Upper lobe of right lung (tissue), 1 donor: ENCODE data around the gene GABBR1. TPM values are rescaled to one million over a fixed set of nuclear protein-coding genes. Genes with fewer than 3 reads are reported as not detected.

Experiments
- ATAC-seq: fragments of 200-7000 bp; cut with Tn5 transposase; one replicate; pipeline ENCODE4 v1.9.1; 2020; ENCODE audit warnings: mild to moderate bottlenecking, moderate library complexity
- DNase-seq: peaks from one replicate; pipeline ENCODE4 v3.0.0-alpha.2; 2020
- H3K27ac ChIP-seq: fragments of 200-600 bp; one replicate; pipeline ENCODE4 v1.8.0; 2022
- H3K27me3 ChIP-seq: fragments of 200-600 bp; one replicate; pipeline ENCODE4 v1.8.0; 2022; ENCODE audit warnings: mild to moderate bottlenecking
- H3K36me3 ChIP-seq: fragments of 200-600 bp; one replicate; pipeline ENCODE4 v1.8.0; 2022
- H3K4me1 ChIP-seq: fragments of 200-600 bp; one replicate; pipeline ENCODE4 v1.8.0; 2022
- H3K4me3 ChIP-seq: fragments of 200-600 bp; one replicate; pipeline ENCODE4 v1.8.0; 2022; ENCODE audit warnings: mild to moderate bottlenecking
- H3K9me3 ChIP-seq: fragments of 200-600 bp; one replicate; pipeline ENCODE4 v1.8.0; 2022
- CTCF ChIP-seq: fragments of 200-600 bp; IDR thresholded peaks from one replicate; pipeline ENCODE4 v1.8.0; 2022; ENCODE audit warnings: antibody characterized with exemption
- intact Hi-C: fragments of 100-400 bp; cut with DNase I; formaldehyde crosslinking; loops from one replicate; pipeline ENCODE4 v1.11.0; 2022
- total RNA-seq: library from RNA; stranded (reverse); fragmentation: NEBNext Ultra II Directional; extraction: Animal tissue kit (Norgen Biotek cat#: 25700); gene quantifications from one replicate; pipeline ENCODE4 v1.2.1, GENCODE V29; 2021
- donor health status: DM: no; HTN: yes; CAD: no; lungs with severe emphysema.

Gene GABBR1
- total RNA-seq, 1 donor from 2014 or later, result 40.1 TPM

DNA sequence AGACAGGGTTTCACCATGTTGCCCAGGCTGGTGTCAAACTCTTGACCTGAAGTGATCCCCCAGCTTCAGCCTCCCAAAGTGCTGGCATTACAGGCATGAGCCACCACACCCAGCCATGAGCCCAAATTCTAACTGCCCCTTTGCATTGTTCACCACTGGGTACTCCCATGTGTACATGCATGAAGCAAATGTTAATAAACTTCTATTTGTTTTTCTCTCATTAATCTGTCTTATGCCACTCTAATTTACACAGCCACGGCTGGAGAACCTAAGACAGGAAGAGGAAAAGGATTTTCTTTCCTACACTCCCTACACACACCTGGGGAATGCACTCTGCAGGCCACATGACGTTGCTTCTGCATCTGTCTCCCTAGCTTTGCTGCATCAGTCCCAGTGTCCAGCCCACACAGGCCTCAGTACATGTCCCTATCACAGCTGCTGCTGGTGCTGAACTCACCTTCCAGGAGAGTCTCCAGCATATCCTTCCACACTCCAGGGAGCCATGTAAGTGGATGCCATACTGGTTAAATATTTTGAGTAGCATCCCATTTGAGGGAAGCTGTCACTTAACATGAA is 34.7 kb downstream of the GABBR1 start:
- Histone ChIP-seq H3K27ac (no peak overlapping the region), H3K4me3 (no peak overlapping the region), H3K4me1 (no peaks in the 10 kb centered on the region), H3K9me3 (no peaks in the 10 kb centered on the region), H3K36me3 (peaks cover 9% of the 10 kb centered on the region), H3K27me3 (no peaks in the 10 kb centered on the region)
- no peak for ATAC-seq
- TF ChIP-seq CTCF, result no peak
- intact Hi-C loops, result no loop called here
- no peak for DNase-seq

DNA sequence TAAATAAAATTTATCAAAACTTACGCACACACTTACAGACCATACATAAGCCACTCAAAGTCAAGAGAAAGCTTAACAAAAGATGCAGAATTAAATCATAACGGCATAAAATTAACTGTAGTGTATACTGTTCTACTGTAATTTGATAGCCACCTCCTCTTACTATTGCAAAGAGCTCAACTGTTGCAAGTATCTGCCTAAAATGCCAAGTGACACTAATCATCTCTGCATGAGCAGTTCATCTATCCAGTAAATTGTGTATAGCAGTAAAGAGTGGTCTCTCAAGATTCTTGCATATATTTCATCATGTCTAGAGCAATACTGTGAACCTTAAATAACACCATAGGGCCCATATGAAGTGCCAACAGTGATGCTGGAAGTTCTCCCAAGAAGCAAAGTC is 35.8 kb downstream of the GABBR1 start:
- DNase-seq (no peak), ATAC-seq (no peak)
- no peak for TF ChIP-seq CTCF
- Histone ChIP-seq H3K4me1 (no peaks in the 10 kb centered on the region), H3K36me3 (no peaks in the 10 kb centered on the region), H3K9me3 (no peaks in the 10 kb centered on the region), H3K27me3 (peaks cover 3% of the 10 kb centered on the region), H3K27ac (no peak overlapping the region), H3K4me3 (no peak overlapping the region)
- intact Hi-C loops, result no loop called here

GRCh38 chr6:29596381-29596900 is 36.5 kb downstream of the GABBR1 start:
- H3K27ac ChIP-seq, result no peak overlapping the region
- DNase-seq (no peak), ATAC-seq (no peak)
- H3K27me3 ChIP-seq, result peaks cover 8% of the 10 kb centered on the region
- TF ChIP-seq CTCF, result no peak
- H3K4me3 ChIP-seq, result no peak overlapping the region
- H3K9me3 ChIP-seq, result no peaks in the 10 kb centered on the region
- no peaks in the 10 kb centered on the region for H3K4me1 ChIP-seq
- intact Hi-C loops, result no loop called here
- H3K36me3 ChIP-seq, result no peaks in the 10 kb centered on the region

- ATAC-seq (no peak), DNase-seq (no peak)
- TF ChIP-seq CTCF, result no peak
- H3K36me3 ChIP-seq, result no peaks in the 10 kb centered on the region
- peaks cover 26% of the 10 kb centered on the region for H3K27me3 ChIP-seq
- H3K27ac ChIP-seq, result no peak overlapping the region
- H3K4me1 ChIP-seq, result no peaks in the 10 kb centered on the region
- H3K9me3 ChIP-seq, result no peaks in the 10 kb centered on the region
- H3K4me3 ChIP-seq, result no peak overlapping the region
- intact Hi-C loops, result no loop called here
Measured at GRCh38 chr6:29593199-29593855, 39.7 kb downstream of the GABBR1 start.

DNA sequence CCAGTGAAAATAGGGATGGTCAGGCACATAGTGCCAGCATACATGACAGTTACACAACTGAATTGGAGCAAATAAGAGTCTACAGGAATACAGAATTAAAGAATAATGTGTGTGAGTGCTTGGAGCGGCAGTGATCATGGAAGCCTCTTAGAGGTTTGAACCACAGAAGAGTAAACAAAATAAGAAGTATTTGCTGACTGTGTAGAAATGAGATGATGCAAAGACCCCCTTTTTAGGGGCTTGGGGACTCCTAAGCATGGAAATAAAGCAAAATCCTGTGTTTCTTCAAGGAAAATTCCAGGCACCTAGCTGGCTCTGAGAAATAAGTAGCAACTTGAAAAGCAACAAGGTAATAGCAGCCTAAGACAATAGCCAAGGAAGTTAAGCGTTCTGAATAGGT is 41.3 kb downstream of the GABBR1 start:
- ATAC-seq (no peak), DNase-seq (no peak)
- H3K36me3 ChIP-seq, result no peaks in the 10 kb centered on the region
- TF ChIP-seq CTCF, result no peak
- no peak overlapping the region for H3K27ac ChIP-seq
- no peak overlapping the region for H3K4me3 ChIP-seq
- no peaks in the 10 kb centered on the region for H3K4me1 ChIP-seq
- intact Hi-C loops, result no loop called here
- peaks cover 26% of the 10 kb centered on the region for H3K27me3 ChIP-seq
- H3K9me3 ChIP-seq, result no peaks in the 10 kb centered on the region
